Immature natural killer cell (primary cell): ENCODE measurements around the gene FNDC3B. TPM values are rescaled to one million over a fixed set of nuclear protein-coding genes. Genes with fewer than 3 reads are reported as not detected.

Experiments
- DNase-seq, 3 donors: peaks; one replicate each; pipeline ENCODE4 v3.0.0; 2022; ENCODE audit warnings: mixed read lengths in 1 of 3
- H3K27ac Mint-ChIP-seq, 6 donors: one replicate each; pipeline ENCODE4 v1.8.0; 2020; ENCODE audit warnings: mixed read lengths in 6 of 6, mild to moderate bottlenecking in 5 of 6, inconsistent platforms in 4 of 6, moderate library complexity in 3 of 6
- H3K27me3 Mint-ChIP-seq, 3 donors: one replicate each; pipeline ENCODE4 v1.8.0; 2020 to 2021; ENCODE audit warnings: low read depth in 3 of 3, mild to moderate bottlenecking in 3 of 3, mixed read lengths in 3 of 3, moderate library complexity in 3 of 3, inconsistent platforms in 1 of 3
- H3K36me3 Mint-ChIP-seq, 3 donors: one replicate each; pipeline ENCODE4 v1.8.0; 2020; ENCODE audit warnings: mixed read lengths in 3 of 3, inconsistent platforms in 2 of 3, mild to moderate bottlenecking in 2 of 3
- H3K4me1 Mint-ChIP-seq, 2 donors: one replicate each; pipeline ENCODE4 v1.8.0; 2020; ENCODE audit warnings: inconsistent platforms in 2 of 2, mild to moderate bottlenecking in 2 of 2, mixed read lengths in 2 of 2, moderate library complexity in 1 of 2
- H3K4me3 Mint-ChIP-seq, 5 donors: one replicate each; pipeline ENCODE4 v1.8.0; 2020; ENCODE audit warnings: mild to moderate bottlenecking in 5 of 5, mixed read lengths in 5 of 5, inconsistent platforms in 3 of 5, moderate library complexity in 3 of 5
- H3K9me3 Mint-ChIP-seq, 6 donors: one replicate each; pipeline ENCODE4 v1.8.0; 2020; ENCODE audit warnings: mild to moderate bottlenecking in 6 of 6, mixed read lengths in 6 of 6, inconsistent platforms in 4 of 6, moderate library complexity in 3 of 6
- polyA plus RNA-seq, 3 donors: library from polyadenylated mRNA; unstranded; fragments of 300-500 nt; fragmentation: Illumina TruSeq; gene quantifications; one replicate each; pipeline ENCODE4 v1.2.3, GENCODE V29; 2021

The FNDC3B gene
- polyA plus RNA-seq, 3 donors from 2014 or later, result 19.7 to 46.1 (median 24.4) TPM

- H3K36me3 Mint-ChIP-seq, result peaks cover 10 to 34% (median 14%) of the 10 kb centered on the region in 3 donors
- H3K4me3 Mint-ChIP-seq, result no peak overlapping the region
- H3K27me3 Mint-ChIP-seq, result peaks cover 0 to 8% (median 5%) of the 10 kb centered on the region in 3 donors
- no peaks in the 10 kb centered on the region for H3K9me3 Mint-ChIP-seq
- peak overlapping the region in 4 of 6 donors; percentile 1 to 37 (median 14) for H3K27ac Mint-ChIP-seq
- DNase-seq, result no peak
- peaks cover 16 to 36% of the 10 kb centered on the region in 2 donors for H3K4me1 Mint-ChIP-seq
Observed at GRCh38 chr3:172373912-172374311, 334.5 kb downstream of the FNDC3B start.

DNA sequence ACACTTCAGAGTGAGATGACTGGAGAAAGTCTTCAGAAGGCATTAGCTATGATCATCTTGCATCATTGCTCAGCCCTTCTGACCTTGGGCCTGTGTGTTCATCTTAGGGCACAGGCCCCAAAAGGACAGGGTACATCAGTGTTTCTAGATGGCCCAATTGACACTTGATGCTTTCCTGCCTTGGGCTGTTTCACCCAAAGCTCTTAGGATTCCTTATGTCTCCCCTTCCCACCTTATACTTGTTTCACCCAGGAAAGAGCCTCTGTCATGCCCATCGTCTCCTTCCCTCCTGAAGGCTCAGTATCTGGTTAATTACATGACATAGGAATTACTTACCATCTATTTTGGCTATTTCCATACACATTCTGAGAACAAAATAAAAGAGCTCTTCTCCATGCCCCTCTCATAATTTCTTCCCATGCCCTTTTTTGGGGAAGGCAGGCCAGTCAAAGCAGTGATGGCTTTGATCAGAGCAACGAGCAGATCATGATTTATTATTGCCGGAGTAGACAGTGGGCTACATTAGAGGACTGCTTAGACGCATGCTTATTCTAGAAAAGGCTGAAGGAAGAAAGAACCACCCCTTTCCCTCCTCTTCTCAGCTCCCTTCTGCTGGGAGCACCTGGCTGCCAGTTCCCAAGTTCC, 335.9 kb downstream of the FNDC3B start:
- Mint-ChIP-seq H3K4me3 (no peak overlapping the region), H3K36me3 (peaks cover 25 to 42% (median 27%) of the 10 kb centered on the region in 3 donors), H3K27ac (peak overlapping the region in 2 of 6 donors; percentile 34 to 44), H3K4me1 (peaks cover 16 to 41% of the 10 kb centered on the region in 2 donors), H3K27me3 (peaks cover 0 to 8% (median 3%) of the 10 kb centered on the region in 3 donors), H3K9me3 (no peaks in the 10 kb centered on the region)
- DNase-seq, result no peak

DNA sequence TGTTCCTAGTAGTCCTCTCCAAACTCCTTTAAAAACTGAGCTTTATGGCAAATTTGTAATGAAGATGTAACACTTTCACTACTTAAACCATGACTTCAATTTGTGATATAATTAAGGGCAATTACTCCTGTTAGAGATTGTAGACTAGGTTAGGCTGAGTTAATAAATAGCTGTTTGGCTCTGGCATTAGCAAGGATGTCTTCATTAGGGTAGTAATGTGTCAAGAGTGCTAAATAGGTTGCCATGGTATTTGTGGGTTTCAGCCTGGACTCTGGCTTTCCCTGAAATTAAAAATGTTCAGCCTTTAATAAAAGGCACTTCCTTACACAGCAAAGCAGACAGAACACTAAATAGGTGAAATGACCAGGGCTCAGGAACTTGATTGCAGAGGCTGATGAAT, 337.0 kb downstream of the FNDC3B start:
- peaks cover 35 to 52% (median 38%) of the 10 kb centered on the region in 3 donors for H3K36me3 Mint-ChIP-seq
- no peak overlapping the region for H3K4me3 Mint-ChIP-seq

DNA sequence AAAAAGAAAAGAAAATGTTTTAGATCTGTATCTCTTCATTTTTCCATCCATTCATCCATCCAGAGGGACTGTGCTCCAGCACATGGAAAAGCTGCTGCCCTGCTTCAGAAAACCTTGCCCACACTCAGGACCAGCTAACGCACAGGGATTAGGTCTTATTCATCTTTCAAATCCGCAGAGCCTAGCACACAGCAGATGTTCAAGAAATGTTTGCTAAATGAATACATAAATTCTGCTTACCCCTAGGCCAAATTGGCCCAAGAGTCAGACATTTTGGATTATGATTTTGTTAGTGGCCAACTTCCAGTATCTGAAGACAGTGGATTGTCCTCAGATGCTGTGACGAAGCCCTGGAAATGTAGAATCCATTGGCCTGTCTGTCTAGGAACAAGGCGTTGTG, 337.5 kb downstream of the FNDC3B start:
- H3K27me3 Mint-ChIP-seq, result peaks cover 0 to 8% (median 3%) of the 10 kb centered on the region in 3 donors
- H3K4me1 Mint-ChIP-seq, result peaks cover 13 to 50% of the 10 kb centered on the region in 2 donors
- H3K27ac Mint-ChIP-seq, result peak overlapping the region in 1 of 6 donors; percentile 12
- H3K36me3 Mint-ChIP-seq, result peaks cover 38 to 53% (median 42%) of the 10 kb centered on the region in 3 donors
- DNase-seq, result no peak
- no peaks in the 10 kb centered on the region for H3K9me3 Mint-ChIP-seq
- H3K4me3 Mint-ChIP-seq, result no peak overlapping the region

More for the DNA sequence above, 337.0 kb downstream of the FNDC3B start:
- Mint-ChIP-seq H3K9me3 (no peaks in the 10 kb centered on the region), H3K27ac (peak overlapping the region in 2 of 6 donors; percentile 28 to 44), H3K27me3 (peaks cover 0 to 8% (median 3%) of the 10 kb centered on the region in 3 donors), H3K4me1 (peaks cover 16 to 50% of the 10 kb centered on the region in 2 donors)
- DNase-seq, result no peak

- Mint-ChIP-seq H3K36me3 (peaks cover 48 to 67% (median 52%) of the 10 kb centered on the region in 3 donors), H3K27me3 (peaks cover 0 to 7% (median 2%) of the 10 kb centered on the region in 3 donors), H3K9me3 (no peaks in the 10 kb centered on the region), H3K4me3 (no peak overlapping the region), H3K27ac (peak overlapping the region in 2 of 6 donors; percentile 27 to 33), H3K4me1 (peaks cover 9 to 50% of the 10 kb centered on the region in 2 donors)
- no peak for DNase-seq
Observed at GRCh38 chr3:172378439-172378838, 339.1 kb downstream of the FNDC3B start.

GRCh38 chr3:172379372-172379771, 340.0 kb downstream of the FNDC3B start:
- Mint-ChIP-seq H3K9me3 (no peaks in the 10 kb centered on the region), H3K27ac (peak overlapping the region in 1 of 6 donors; percentile 27), H3K4me1 (peaks cover 6 to 48% of the 10 kb centered on the region in 2 donors), H3K36me3 (peaks cover 48 to 70% (median 52%) of the 10 kb centered on the region in 3 donors), H3K4me3 (no peak overlapping the region), H3K27me3 (peaks cover 0 to 7% (median 2%) of the 10 kb centered on the region in 3 donors)
- no peak for DNase-seq

DNA sequence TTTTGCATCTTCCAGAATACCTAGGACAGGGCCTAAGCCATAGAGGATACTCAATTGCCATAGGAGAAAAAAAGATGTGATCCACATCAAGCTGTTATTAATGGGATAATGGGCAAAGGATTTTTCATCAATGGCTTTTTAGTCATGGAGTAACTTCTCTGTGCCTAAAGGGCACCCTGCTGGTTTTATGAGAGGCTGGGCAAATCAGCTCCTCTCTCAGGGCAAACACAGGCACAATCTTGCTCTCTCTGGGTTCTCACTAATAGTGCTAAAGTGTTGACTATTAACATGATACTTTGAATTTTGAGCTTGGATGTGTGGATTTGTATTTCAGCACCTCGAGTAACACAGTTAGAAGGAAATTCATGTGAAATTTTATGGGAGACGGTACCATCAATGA, 341.3 kb downstream of the FNDC3B start:
- H3K4me1 Mint-ChIP-seq, result peaks cover 6 to 49% of the 10 kb centered on the region in 2 donors
- DNase-seq, result no peak
- peaks cover 0 to 3% (median 2%) of the 10 kb centered on the region in 3 donors for H3K27me3 Mint-ChIP-seq
- no peak overlapping the region for H3K4me3 Mint-ChIP-seq
- H3K9me3 Mint-ChIP-seq, result no peaks in the 10 kb centered on the region
- peak overlapping the region in 2 of 6 donors; percentile 22 to 48 for H3K27ac Mint-ChIP-seq
- H3K36me3 Mint-ChIP-seq, result peaks cover 48 to 72% (median 52%) of the 10 kb centered on the region in 3 donors

DNA sequence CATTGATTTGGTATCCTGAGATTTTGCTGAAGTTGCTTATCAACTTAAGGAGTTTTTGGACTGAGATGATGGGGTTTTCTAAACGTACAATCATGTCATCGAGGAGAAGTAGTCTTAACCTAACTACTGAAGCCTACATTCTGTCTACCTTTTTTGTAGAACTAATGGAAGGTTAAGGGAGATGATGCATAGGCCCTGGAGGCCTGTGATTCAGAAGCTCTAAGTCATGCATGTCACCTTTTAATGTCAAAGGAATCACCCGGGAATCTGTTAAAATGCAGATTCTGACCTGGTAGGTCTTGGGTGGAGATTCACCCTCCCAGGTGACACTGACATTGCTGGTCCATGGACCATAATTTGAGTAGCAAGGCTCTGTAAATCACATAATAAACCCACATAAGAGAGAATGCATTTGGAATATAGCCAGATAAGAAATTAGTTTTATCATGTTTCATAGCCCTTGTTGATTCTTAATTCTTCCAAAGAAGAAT, 344.0 kb downstream of the FNDC3B start:
- Mint-ChIP-seq H3K9me3 (no peaks in the 10 kb centered on the region), H3K27me3 (peaks cover 2 to 7% (median 2%) of the 10 kb centered on the region in 3 donors), H3K4me3 (no peak overlapping the region), H3K27ac (peak overlapping the region in 2 of 6 donors; percentile 40 to 77), H3K36me3 (peaks cover 42 to 53% (median 43%) of the 10 kb centered on the region in 3 donors), H3K4me1 (peaks cover 7 to 49% of the 10 kb centered on the region in 2 donors)
- no peak for DNase-seq

DNA sequence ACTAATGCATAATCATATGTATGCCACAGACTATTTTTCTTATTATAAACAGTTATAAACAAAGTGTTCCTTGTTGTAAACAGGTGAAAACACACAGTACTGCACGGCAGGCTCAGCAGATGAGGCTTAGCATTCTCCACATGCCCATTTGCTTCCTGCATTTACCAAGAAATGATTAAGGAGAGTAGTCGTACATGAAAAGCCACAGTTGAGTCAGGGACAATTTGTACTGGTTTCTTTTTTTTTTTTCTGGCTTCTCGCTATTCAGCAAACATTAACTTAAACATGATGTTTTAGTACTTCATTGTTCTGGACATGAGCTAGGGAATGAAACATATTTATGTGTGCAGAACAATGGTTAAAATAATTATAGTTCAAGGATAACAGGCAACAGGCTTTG, 345.5 kb downstream of the FNDC3B start:
- no peak for DNase-seq
- Mint-ChIP-seq H3K27ac (no peak overlapping the region), H3K9me3 (no peaks in the 10 kb centered on the region), H3K4me1 (peaks cover 8 to 47% of the 10 kb centered on the region in 2 donors), H3K27me3 (peaks cover 2 to 6% (median 2%) of the 10 kb centered on the region in 3 donors), H3K36me3 (peaks cover 28 to 38% (median 30%) of the 10 kb centered on the region in 3 donors), H3K4me3 (no peak overlapping the region)

GRCh38 chr3:172387728-172388127, 348.4 kb downstream of the FNDC3B start:
- peaks cover 7 to 42% of the 10 kb centered on the region in 2 donors for H3K4me1 Mint-ChIP-seq

GRCh38 chr3:172388412-172389078, 349.2 kb downstream of the FNDC3B start:
- H3K9me3 Mint-ChIP-seq, result no peaks in the 10 kb centered on the region
- no peak overlapping the region for H3K4me3 Mint-ChIP-seq
- peaks cover 0 to 11% (median 2%) of the 10 kb centered on the region in 3 donors for H3K27me3 Mint-ChIP-seq
- no peak overlapping the region for H3K27ac Mint-ChIP-seq
- peaks cover 7 to 43% of the 10 kb centered on the region in 2 donors for H3K4me1 Mint-ChIP-seq
- DNase-seq, result no peak
- H3K36me3 Mint-ChIP-seq, result peaks cover 5 to 18% (median 7%) of the 10 kb centered on the region in 3 donors

More at GRCh38 chr3:172387728-172388127, 348.4 kb downstream of the FNDC3B start:
- Mint-ChIP-seq H3K36me3 (peaks cover 2 to 20% (median 4%) of the 10 kb centered on the region in 3 donors), H3K9me3 (no peaks in the 10 kb centered on the region), H3K27me3 (peaks cover 0 to 9% (median 2%) of the 10 kb centered on the region in 3 donors), H3K27ac (no peak overlapping the region), H3K4me3 (no peak overlapping the region)
- no peak for DNase-seq

- no peak for DNase-seq
- Mint-ChIP-seq H3K9me3 (no peaks in the 10 kb centered on the region), H3K4me1 (peaks cover 7 to 40% of the 10 kb centered on the region in 2 donors), H3K4me3 (no peak overlapping the region), H3K27ac (peak overlapping the region in 4 of 6 donors; percentile 25 to 80 (median 52)), H3K27me3 (peaks cover 0 to 10% (median 2%) of the 10 kb centered on the region in 3 donors), H3K36me3 (peaks cover 5 to 14% (median 11%) of the 10 kb centered on the region in 3 donors)
Observed at GRCh38 chr3:172390792-172391191, 351.4 kb downstream of the FNDC3B start.

DNA sequence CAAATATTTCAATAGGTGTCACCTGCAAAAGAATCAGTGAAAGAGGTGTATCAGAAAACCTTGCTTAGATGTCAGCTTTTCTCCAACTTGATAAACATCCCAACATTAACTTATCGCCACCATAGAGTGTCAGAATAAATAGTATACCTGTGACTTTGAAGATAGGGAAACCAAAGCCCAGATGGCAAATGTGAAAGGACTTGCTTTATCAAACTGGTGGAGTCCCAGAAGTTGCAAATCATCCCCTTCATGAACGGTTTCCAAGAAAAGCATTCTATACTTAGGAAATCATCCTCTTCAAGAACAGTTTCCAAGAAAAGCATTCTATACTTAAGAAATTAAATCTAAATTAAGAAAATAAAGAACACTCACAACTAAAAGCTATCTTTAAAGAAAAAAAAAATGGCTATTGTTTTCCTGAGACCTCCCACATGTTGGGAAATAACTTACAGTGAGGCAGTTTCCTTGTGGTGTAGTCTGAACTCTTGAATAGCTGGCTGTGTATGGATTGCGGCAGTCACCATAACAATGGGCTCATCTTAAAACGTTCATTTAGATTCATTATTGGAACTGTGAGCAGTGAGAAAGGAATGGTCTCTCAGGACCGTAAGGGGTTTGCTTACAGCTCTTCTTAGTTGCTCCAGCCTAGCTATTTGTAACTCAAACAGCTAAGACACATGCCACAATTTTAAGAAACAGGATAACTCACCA, 352.4 kb downstream of the FNDC3B start:
- no peak for DNase-seq
- peak overlapping the region in 5 of 6 donors; percentile 29 to 72 (median 52) for H3K27ac Mint-ChIP-seq
- no peaks in the 10 kb centered on the region for H3K9me3 Mint-ChIP-seq
- H3K27me3 Mint-ChIP-seq, result peaks cover 0 to 10% (median 2%) of the 10 kb centered on the region in 3 donors
- H3K36me3 Mint-ChIP-seq, result peaks cover 5 to 14% (median 11%) of the 10 kb centered on the region in 3 donors
- H3K4me1 Mint-ChIP-seq, result peaks cover 7 to 40% of the 10 kb centered on the region in 2 donors
- no peak overlapping the region for H3K4me3 Mint-ChIP-seq
